Measurements from ENCODE around the gene PLK4. TPM values are rescaled to one million over a fixed set of nuclear protein-coding genes. Genes with fewer than 3 reads are reported as not detected.

Gene PLK4
- total and polyA plus RNA-seq, 11 donors, result 0.19 to 4.0 (median 0.81) TPM

GRCh38 chr4:127868196-127868595 lies 12.5 kb upstream of the PLK4 start:
- Histone ChIP-seq H3K4me1 (peaks cover 8 to 19% (median 15%) of the 10 kb centered on the region in 12 donors), H3K36me3 (no peaks in the 10 kb centered on the region), H3K4me3 (no peak overlapping the region), H3K27me3 (no peaks in the 10 kb centered on the region), H3K9me3 (no peaks in the 10 kb centered on the region), H3K27ac (no peak overlapping the region)
- intact Hi-C loops (cut with DNase I), result no loop called here
- TF ChIP-seq POLR2A (IDR thresholded peaks at IDR 0.05), result no peak
- no peak for TF ChIP-seq CTCF (IDR thresholded peaks at IDR 0.05)
- no peak for DNase-seq
- ATAC-seq, result no peak
- 95 to 96% (median 96%) methylated on average over 2 of the region's 2 CpGs for WGBS, 4 donors

- intact Hi-C loops (cut with DNase I), result loop anchor here in 2 of 10 donors (5.0 to 10.0 kb wide), 2 partner anchors 85 to 97 kb away; partner anchors contain the start of genes ABHD18 (in 1 of the 2), HSPA4L (in 1 of the 2) and MFSD8 (in 1 of the 2)
- ATAC-seq (no peak), DNase-seq (no peak)
- Histone ChIP-seq H3K27me3 (no peaks in the 10 kb centered on the region), H3K4me1 (peaks cover 8 to 19% (median 15%) of the 10 kb centered on the region in 12 donors), H3K36me3 (no peaks in the 10 kb centered on the region), H3K9me3 (no peaks in the 10 kb centered on the region), H3K27ac (peak overlapping the region in 8 of 12 donors; percentile 9 to 61 (median 38)), H3K4me3 (no peak overlapping the region)
- TF ChIP-seq CTCF (IDR thresholded peaks at IDR 0.05), result no peak
- no peak for TF ChIP-seq POLR2A (IDR thresholded peaks at IDR 0.05)
Measured at GRCh38 chr4:127870281-127870680, 10.4 kb upstream of the PLK4 start.

- Histone ChIP-seq H3K9me3 (no peaks in the 10 kb centered on the region), H3K27me3 (no peaks in the 10 kb centered on the region), H3K4me1 (peaks cover 8 to 19% (median 15%) of the 10 kb centered on the region in 12 donors), H3K36me3 (no peaks in the 10 kb centered on the region), H3K27ac (peak overlapping the region in 10 of 12 donors; percentile 3 to 61 (median 34)), H3K4me3 (peak overlapping the region in 1 of 12 donors; percentile 2)
- no peak for TF ChIP-seq POLR2A (IDR thresholded peaks at IDR 0.05)
- TF ChIP-seq CTCF (IDR thresholded peaks at IDR 0.05), result no peak
- intact Hi-C loops (cut with DNase I), result loop anchor here in 2 of 10 donors (5.0 to 10.0 kb wide), 2 partner anchors 86 to 97 kb away; partner anchors contain the start of genes ABHD18 (in 1 of the 2), HSPA4L (in 1 of the 2) and MFSD8 (in 1 of the 2)
- peak; percentile 55 to 97 (median 92) for ATAC-seq
- WGBS, 4 donors, result 12 to 28% (median 23%) methylated on average over 3 of the region's 3 CpGs
- DNase-seq, result peak in 2 of 5 donors; percentile 46 to 48
Measured at GRCh38 chr4:127870688-127871087, 10.0 kb upstream of the PLK4 start.

- Histone ChIP-seq H3K27me3 (no peaks in the 10 kb centered on the region), H3K4me3 (no peak overlapping the region), H3K4me1 (peaks cover 3 to 18% (median 10%) of the 10 kb centered on the region in 12 donors), H3K9me3 (no peaks in the 10 kb centered on the region), H3K27ac (no peak overlapping the region), H3K36me3 (no peaks in the 10 kb centered on the region)
- intact Hi-C loops (cut with DNase I), result loop anchor here in 1 of 10 donors (10.0 kb wide), 1 partner anchor 91 kb away; the partner anchor contains the start of gene HSPA4L
- DNase-seq, result no peak
- TF ChIP-seq CTCF (IDR thresholded peaks at IDR 0.05), result no peak
- no peak for TF ChIP-seq POLR2A (IDR thresholded peaks at IDR 0.05)
- ATAC-seq, result no peak
Measured at GRCh38 chr4:127875791-127876190, 4.9 kb upstream of the PLK4 start.

Data from heart left ventricle (tissue), 16 donors.